ENCODE data around the gene APCDD1.

GRCh38 chr18:10524507-10525370, 70.3 kb downstream of the APCDD1 start:
- TF ChIP-seq CTCF (IDR thresholded peaks at IDR 0.05) (no peak), POLR2A (IDR thresholded peaks at IDR 0.05) (no peak)

Data from thyroid gland (tissue), 4 donors.